HepG2 (cell line): ENCODE results near the gene CYB5R3. TPM values are rescaled to one million over a fixed set of nuclear protein-coding genes. Genes with fewer than 3 reads are reported as not detected.

Source experiments
- ARID3A ChIP-seq: IDR thresholded peaks from 2 replicates; pipeline ENCODE4 v1.6.1; 2012; ENCODE audit warnings: low read depth, low read length, improper control_type of control experiment
- HES4 ChIP-seq: sonication (generic); formaldehyde crosslinking; IDR thresholded peaks from 2 replicates; pipeline ENCODE4 v1.9.0; 2021; ENCODE audit warnings: mild to moderate bottlenecking, missing genetic modification reagents, borderline replicate concordance
- HNF1B ChIP-seq: sonication (generic); formaldehyde crosslinking; IDR thresholded peaks from 2 replicates; pipeline ENCODE4 v1.5.1; 2020; ENCODE audit warnings: mild to moderate bottlenecking, moderate library complexity, missing genetic modification reagents
- NPAS2 ChIP-seq: sonication (generic); formaldehyde crosslinking; IDR thresholded peaks from 2 replicates; pipeline ENCODE4 v1.8.0; 2022; ENCODE audit warnings: mild to moderate bottlenecking, missing genetic modification reagents, borderline replicate concordance
- RBM39 ChIP-seq: fragments of 200-400 bp; formaldehyde crosslinking; IDR thresholded peaks from one replicate; pipeline ENCODE4 v1.6.1; 2018; ENCODE audit warnings: antibody characterized with exemption, mild to moderate bottlenecking, low read depth, low read length; ENCODE audit not compliant: poor library complexity, severe bottlenecking
- SIN3B ChIP-seq: fragments of 150-350 bp; IDR thresholded peaks from 2 replicates; pipeline ENCODE4 v1.6.1; 2014; ENCODE audit warnings: low read length
- SKI ChIP-seq: fragments of 450-650 bp; IDR thresholded peaks from one replicate; pipeline ENCODE4 v1.6.1; 2018; ENCODE audit warnings: mild to moderate bottlenecking; ENCODE audit not compliant: partially characterized antibody
- ZFP37 ChIP-seq: sonication (generic); formaldehyde crosslinking; IDR thresholded peaks from 2 replicates; pipeline ENCODE4 v1.4.0; 2020; ENCODE audit warnings: missing genetic modification reagents, borderline replicate concordance
- ZNF24 ChIP-seq: fragments of 450-650 bp; IDR thresholded peaks from 2 replicates; pipeline ENCODE4 v1.6.1; 2017; ENCODE audit warnings: antibody characterized with exemption, mild to moderate bottlenecking
- ZNF383 ChIP-seq: sonication (generic); formaldehyde crosslinking; IDR thresholded peaks from 2 replicates; pipeline ENCODE4 v1.4.0; 2020; ENCODE audit warnings: missing genetic modification reagents, mild to moderate bottlenecking, borderline replicate concordance
- ZNF879 ChIP-seq: sonication (generic); formaldehyde crosslinking; IDR thresholded peaks from 2 replicates; pipeline ENCODE4 v1.8.1; 2023; ENCODE audit warnings: missing genetic modification reagents
- polyA plus RNA-seq, 8 experiments: library from polyadenylated mRNA; depleted of rRNA in 3 of 8; stranded (reverse) in 7 of 8; unstranded in 1 of 8; fragments of >200 nt; fragmentation: Illumina TruSeq in 4 of 8; extraction: Trizol in 4 of 8; gene quantifications; 2 replicates each; pipeline versions ENCODE4 v1.2.1 to v1.2.3, GENCODE V29; 2011 to 2016; ENCODE audit warnings: low read depth in 4 of 8, missing spikeins in 1 of 8, mixed read lengths in 1 of 8; ENCODE audit not compliant: insufficient read depth in 1 of 8
- total RNA-seq, 5 experiments: library from RNA; depleted of rRNA; stranded (reverse); fragments of >200 nt; fragmentation: Illumina TruSeq; extraction: Trizol; gene quantifications; 2 replicates each; pipeline ENCODE4 v1.2.3, GENCODE V29; 2016; ENCODE audit warnings: low read depth in 1 of 5
- TF ChIP-seq, protein P1 (sequence below): sonication (generic); formaldehyde crosslinking; IDR thresholded peaks from 2 replicates; pipeline ENCODE4 v1.4.0; 2020; ENCODE audit warnings: low read depth, missing genetic modification reagents
- TF ChIP-seq, protein P2 (sequence below): fragments of 450-650 bp; IDR thresholded peaks from 2 replicates; pipeline ENCODE4 v1.6.1; 2017
- TF ChIP-seq, protein P3 (sequence below): sonication (generic); formaldehyde crosslinking; IDR thresholded peaks from 2 replicates; pipeline ENCODE4 v1.5.0; 2020; ENCODE audit warnings: missing genetic modification reagents
- TF ChIP-seq, protein P4 (sequence below): sonication (generic); formaldehyde crosslinking; conservative IDR thresholded peaks from 2 replicates; pipeline ENCODE4 v1.5.0; 2020; ENCODE audit warnings: missing genetic modification reagents

CYB5R3 gene
- total and polyA plus RNA-seq, 2 of the 13 experiments (the other 11 are each of a cell fraction or from before 2014, with no cell fraction given): 32.4 to 305 TPM

GRCh38 chr22:42648368-42649245 lies 585 bp downstream of the CYB5R3 start (continued):
- TF ChIP-seq, protein P1, sequence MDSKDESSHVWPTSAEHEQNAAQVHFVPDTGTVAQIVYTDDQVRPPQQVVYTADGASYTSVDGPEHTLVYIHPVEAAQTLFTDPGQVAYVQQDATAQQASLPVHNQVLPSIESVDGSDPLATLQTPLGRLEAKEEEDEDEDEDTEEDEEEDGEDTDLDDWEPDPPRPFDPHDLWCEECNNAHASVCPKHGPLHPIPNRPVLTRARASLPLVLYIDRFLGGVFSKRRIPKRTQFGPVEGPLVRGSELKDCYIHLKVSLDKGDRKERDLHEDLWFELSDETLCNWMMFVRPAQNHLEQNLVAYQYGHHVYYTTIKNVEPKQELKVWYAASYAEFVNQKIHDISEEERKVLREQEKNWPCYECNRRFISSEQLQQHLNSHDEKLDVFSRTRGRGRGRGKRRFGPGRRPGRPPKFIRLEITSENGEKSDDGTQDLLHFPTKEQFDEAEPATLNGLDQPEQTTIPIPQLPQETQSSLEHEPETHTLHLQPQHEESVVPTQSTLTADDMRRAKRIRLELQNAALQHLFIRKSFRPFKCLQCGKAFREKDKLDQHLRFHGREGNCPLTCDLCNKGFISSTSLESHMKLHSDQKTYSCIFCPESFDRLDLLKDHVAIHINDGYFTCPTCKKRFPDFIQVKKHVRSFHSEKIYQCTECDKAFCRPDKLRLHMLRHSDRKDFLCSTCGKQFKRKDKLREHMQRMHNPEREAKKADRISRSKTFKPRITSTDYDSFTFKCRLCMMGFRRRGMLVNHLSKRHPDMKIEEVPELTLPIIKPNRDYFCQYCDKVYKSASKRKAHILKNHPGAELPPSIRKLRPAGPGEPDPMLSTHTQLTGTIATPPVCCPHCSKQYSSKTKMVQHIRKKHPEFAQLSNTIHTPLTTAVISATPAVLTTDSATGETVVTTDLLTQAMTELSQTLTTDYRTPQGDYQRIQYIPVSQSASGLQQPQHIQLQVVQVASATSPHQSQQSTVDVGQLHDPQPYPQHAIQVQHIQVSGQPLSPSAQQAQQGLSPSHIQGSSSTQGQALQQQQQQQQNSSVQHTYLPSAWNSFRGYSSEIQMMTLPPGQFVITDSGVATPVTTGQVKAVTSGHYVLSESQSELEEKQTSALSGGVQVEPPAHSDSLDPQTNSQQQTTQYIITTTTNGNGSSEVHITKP (CRISPR knock-in tag): 0 out of 2 replicates have a peak, but pooled peaks have one; percentile 24
- peak; percentile 31 for TF ChIP-seq SKI
- TF ChIP-seq ZNF24: no peak
- no peak for TF ChIP-seq NPAS2 (CRISPR knock-in tag)
- TF ChIP-seq, protein P2, sequence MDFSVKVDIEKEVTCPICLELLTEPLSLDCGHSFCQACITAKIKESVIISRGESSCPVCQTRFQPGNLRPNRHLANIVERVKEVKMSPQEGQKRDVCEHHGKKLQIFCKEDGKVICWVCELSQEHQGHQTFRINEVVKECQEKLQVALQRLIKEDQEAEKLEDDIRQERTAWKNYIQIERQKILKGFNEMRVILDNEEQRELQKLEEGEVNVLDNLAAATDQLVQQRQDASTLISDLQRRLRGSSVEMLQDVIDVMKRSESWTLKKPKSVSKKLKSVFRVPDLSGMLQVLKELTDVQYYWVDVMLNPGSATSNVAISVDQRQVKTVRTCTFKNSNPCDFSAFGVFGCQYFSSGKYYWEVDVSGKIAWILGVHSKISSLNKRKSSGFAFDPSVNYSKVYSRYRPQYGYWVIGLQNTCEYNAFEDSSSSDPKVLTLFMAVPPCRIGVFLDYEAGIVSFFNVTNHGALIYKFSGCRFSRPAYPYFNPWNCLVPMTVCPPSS: no peak
- no peak for TF ChIP-seq SIN3B
- TF ChIP-seq ZNF879: 0 out of 2 replicates have a peak, but pooled peaks have one; percentile 27
- no peak for TF ChIP-seq HES4 (CRISPR knock-in tag)
- TF ChIP-seq, protein P3, sequence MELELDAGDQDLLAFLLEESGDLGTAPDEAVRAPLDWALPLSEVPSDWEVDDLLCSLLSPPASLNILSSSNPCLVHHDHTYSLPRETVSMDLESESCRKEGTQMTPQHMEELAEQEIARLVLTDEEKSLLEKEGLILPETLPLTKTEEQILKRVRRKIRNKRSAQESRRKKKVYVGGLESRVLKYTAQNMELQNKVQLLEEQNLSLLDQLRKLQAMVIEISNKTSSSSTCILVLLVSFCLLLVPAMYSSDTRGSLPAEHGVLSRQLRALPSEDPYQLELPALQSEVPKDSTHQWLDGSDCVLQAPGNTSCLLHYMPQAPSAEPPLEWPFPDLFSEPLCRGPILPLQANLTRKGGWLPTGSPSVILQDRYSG (CRISPR knock-in tag): no peak
- TF ChIP-seq ARID3A: no peak
- no peak for TF ChIP-seq ZNF383 (CRISPR knock-in tag)
- TF ChIP-seq, protein P4, sequence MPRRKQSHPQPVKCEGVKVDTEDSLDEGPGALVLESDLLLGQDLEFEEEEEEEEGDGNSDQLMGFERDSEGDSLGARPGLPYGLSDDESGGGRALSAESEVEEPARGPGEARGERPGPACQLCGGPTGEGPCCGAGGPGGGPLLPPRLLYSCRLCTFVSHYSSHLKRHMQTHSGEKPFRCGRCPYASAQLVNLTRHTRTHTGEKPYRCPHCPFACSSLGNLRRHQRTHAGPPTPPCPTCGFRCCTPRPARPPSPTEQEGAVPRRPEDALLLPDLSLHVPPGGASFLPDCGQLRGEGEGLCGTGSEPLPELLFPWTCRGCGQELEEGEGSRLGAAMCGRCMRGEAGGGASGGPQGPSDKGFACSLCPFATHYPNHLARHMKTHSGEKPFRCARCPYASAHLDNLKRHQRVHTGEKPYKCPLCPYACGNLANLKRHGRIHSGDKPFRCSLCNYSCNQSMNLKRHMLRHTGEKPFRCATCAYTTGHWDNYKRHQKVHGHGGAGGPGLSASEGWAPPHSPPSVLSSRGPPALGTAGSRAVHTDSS (CRISPR knock-in tag): 0 out of 2 replicates have a peak, but pooled peaks have one; percentile 62
- TF ChIP-seq RBM39: peak; percentile 65
- TF ChIP-seq HNF1B (CRISPR knock-in tag): peak; percentile 73; the same call in 1 of the 2 replicates
- no peak for TF ChIP-seq ZFP37 (CRISPR knock-in tag)
